ENCODE measurements around the gene INPP4B. TPM values are rescaled to one million over a fixed set of nuclear protein-coding genes. Genes with fewer than 3 reads are reported as not detected.

Gene INPP4B
- total RNA-seq, 1 donor from 2014 or later, result 21.5 TPM

GRCh38 chr4:142267101-142267500 lies 579.0 kb downstream of the INPP4B start:
- no peak for DNase-seq (ENCODE audit: low spot score)
- ATAC-seq, result no peak
- intact Hi-C loops (cut with DNase I), result no loop called here

DNA sequence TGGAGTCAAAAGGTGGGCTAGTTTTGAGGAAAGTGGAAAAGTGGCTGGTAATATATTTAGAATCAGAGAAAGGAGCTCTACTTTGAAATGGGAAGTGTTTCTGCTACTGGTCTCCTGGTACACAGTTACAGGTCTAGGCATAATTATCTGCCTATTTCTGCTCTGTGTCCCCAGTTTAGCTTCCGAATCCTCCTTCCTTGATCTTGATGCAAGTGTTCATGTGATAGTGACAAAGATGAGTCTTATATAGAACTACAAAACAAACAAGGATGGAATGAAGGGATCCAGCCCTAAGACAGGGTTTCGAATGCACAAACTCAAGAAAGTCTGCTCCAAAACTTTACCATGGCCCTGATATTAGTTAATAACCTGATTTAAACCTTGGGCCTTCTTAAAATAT lies 580.2 kb downstream of the INPP4B start:
- ATAC-seq (no peak), DNase-seq (ENCODE audit: low spot score) (no peak)
- intact Hi-C loops (cut with DNase I), result no loop called here

GRCh38 chr4:142265536-142265935 lies 580.6 kb downstream of the INPP4B start:
- intact Hi-C loops (cut with DNase I), result no loop called here
- no peak for DNase-seq (ENCODE audit: low spot score)
- ATAC-seq, result no peak

GRCh38 chr4:142264961-142265360 lies 581.1 kb downstream of the INPP4B start:
- DNase-seq (ENCODE audit: low spot score) (no peak), ATAC-seq (no peak)
- intact Hi-C loops (cut with DNase I), result no loop called here

- no peak for ATAC-seq
- DNase-seq (ENCODE audit: low spot score), result no peak
- intact Hi-C loops (cut with DNase I), result no loop called here
Observed at GRCh38 chr4:142262956-142263355, 583.1 kb downstream of the INPP4B start.

- no peak for ATAC-seq
- no peak for DNase-seq (ENCODE audit: low spot score)
- intact Hi-C loops (cut with DNase I), result no loop called here
Observed at GRCh38 chr4:142248946-142249345, 597.2 kb downstream of the INPP4B start.

DNA sequence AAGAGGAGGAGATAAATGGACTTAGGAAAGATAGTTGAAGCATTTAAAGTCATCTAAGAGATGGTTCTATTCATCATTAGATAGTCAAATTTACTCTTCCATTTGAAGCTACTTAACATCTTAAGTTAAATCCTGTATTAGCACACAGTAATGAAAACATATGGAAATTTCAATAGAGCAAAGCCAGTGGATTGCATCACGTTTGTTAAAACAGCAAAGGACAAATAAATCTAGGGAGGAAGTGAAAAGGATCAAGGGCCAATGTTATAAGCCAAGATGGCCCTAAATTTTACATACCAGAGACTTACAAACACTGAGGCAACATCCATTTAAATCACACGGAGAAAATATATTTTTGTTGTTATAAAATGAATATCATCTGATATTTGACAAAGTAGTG lies 602.8 kb downstream of the INPP4B start:
- ATAC-seq, result no peak
- intact Hi-C loops (cut with DNase I), result no loop called here
- DNase-seq (ENCODE audit: low spot score), result no peak

- DNase-seq (ENCODE audit: low spot score) (no peak), ATAC-seq (no peak)
Observed at GRCh38 chr4:142242156-142242555, 603.9 kb downstream of the INPP4B start.

GRCh38 chr4:142238589-142238988 lies 607.5 kb downstream of the INPP4B start:
- no peak for ATAC-seq
- intact Hi-C loops (cut with DNase I), result no loop called here
- DNase-seq (ENCODE audit: low spot score), result no peak

More at GRCh38 chr4:142242156-142242555, 603.9 kb downstream of the INPP4B start:
- intact Hi-C loops (cut with DNase I), result no loop called here

DNA sequence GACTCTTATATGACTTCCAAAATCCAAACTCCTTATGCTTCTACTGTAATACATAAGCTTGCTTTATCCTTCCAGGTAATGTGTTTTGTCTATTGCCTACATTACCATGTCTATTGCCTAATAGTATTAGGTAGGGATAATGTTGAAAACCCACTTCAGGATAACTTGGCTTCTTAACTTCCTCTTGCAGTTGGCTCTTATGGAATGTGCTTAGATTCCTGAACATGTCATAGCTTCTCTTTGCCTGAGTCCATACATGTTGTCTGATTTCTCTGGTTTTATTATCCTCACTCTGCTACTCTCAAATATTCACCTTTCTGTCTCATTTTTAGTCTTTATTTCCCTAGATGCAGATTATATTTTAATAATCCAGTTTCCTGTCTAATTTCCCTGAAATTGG lies 609.8 kb downstream of the INPP4B start:
- ATAC-seq, result no peak
- no peak for DNase-seq (ENCODE audit: low spot score)
- intact Hi-C loops (cut with DNase I), result no loop called here

DNA sequence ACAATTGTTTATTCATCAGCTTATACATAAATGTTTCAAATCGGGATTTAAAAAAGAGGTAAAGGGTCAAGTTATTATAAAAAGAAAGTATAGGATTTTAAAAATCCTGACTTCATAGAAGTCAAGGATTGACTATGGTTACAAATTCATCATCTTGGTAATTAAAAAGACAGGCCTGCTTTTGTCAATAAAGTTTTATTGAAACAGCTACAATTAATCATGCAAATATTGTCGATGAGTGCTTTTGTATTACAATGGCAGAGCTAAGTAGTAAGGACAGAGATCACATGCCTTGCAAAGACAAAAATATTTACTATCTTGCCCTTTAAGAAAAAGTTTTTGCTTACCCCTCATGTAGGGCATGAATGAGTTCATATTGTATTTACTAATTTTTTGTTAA lies 614.3 kb downstream of the INPP4B start:
- ATAC-seq (no peak), DNase-seq (ENCODE audit: low spot score) (no peak)
- intact Hi-C loops (cut with DNase I), result no loop called here

- DNase-seq (ENCODE audit: low spot score) (no peak), ATAC-seq (no peak)
- intact Hi-C loops (cut with DNase I), result no loop called here
Observed at GRCh38 chr4:142230991-142231390, 615.1 kb downstream of the INPP4B start.

DNA sequence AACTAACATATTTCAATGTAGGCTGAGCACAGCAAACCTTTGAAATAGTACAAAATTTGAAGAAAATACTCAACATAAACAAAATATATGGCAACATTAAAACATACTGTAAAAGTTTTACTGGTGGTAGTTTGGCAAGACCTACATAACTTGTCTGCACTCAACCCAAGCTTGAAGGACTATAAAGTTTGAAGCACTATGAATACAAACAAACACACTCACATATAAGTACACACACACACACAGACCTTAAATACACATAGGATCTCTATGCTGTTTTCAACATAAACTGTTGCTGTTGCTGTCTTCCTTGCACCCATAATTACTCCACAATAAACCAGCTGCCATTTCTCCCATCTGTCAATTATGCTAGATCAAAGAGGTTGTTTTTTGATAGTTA lies 620.1 kb downstream of the INPP4B start:
- intact Hi-C loops (cut with DNase I), result no loop called here
- DNase-seq (ENCODE audit: low spot score), result no peak
- no peak for ATAC-seq

DNA sequence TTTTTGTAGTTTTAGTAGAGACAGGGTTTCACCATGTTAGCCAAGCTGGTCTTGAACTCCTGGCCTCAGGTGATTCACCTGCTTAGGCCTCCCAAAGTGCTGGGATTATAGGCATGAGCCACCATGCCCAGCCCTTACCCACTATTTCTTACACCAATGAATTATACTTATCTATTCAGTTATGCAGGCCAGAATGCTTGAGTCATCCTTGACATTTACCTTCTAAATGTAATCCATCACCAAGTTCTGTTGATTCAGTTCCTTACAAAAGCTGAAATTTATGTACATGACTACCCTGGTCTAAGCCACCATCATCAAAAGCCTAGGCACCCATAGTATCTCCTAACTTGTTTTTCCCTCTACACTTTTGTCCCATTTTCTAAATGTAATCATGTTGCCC lies 624.0 kb downstream of the INPP4B start:
- no peak for ATAC-seq
- intact Hi-C loops (cut with DNase I), result no loop called here
- DNase-seq (ENCODE audit: low spot score), result no peak

- intact Hi-C loops (cut with DNase I), result no loop called here
- no peak for DNase-seq (ENCODE audit: low spot score)
Observed at GRCh38 chr4:142218726-142219125, 627.4 kb downstream of the INPP4B start.

GRCh38 chr4:142211444-142211843 lies 634.7 kb downstream of the INPP4B start:
- intact Hi-C loops (cut with DNase I), result no loop called here
- DNase-seq (ENCODE audit: low spot score) (no peak), ATAC-seq (no peak)

More at GRCh38 chr4:142218726-142219125, 627.4 kb downstream of the INPP4B start:
- ATAC-seq, result no peak

- DNase-seq (ENCODE audit: low spot score), result no peak
- no peak for ATAC-seq
- intact Hi-C loops (cut with DNase I), result no loop called here
Observed at GRCh38 chr4:142203505-142203904, 642.6 kb downstream of the INPP4B start.

DNA sequence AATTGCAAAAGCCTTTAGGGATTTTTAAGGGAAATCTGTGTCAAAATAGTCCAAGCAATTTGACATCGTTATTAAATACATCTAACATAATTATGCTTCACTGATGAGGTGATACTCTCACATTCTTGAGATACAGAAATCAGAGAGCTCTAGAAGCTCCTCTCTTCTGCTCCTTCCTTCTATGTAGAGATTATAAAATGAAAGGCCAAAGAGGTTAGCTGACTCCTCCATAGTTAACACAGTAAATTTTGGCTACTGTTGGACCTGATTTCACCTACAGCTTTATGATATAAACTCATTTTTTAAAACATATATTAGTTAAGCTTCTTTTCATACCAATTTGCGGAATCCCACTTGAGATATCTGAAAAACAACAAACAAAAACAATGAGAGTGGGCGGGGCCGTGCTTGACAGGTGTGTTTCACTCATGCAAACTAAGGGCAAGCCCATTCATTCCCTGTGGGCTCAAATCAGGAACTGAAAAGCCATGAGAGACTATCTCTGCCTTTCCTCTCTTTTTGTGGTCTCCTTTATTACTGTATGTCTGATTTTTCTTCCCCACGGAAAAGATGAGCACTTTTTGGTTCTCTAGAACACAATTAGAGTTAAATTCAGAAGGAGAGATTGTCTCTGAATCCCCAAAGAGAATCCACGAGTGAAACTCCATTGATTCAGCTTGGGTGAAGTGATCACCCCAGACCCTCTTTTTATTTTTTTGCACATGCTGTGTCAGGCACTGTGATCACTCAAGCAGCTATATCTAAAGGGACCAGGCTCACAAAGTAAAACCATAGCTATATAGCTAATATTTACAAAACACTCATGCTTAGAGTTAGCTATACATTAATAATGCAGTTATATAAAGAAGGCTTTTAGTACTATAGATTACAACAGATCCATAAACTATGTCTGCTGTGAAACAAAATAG lies 643.4 kb downstream of the INPP4B start:
- DNase-seq (ENCODE audit: low spot score), result no peak
- ATAC-seq, result no peak
- intact Hi-C loops (cut with DNase I), result no loop called here

- intact Hi-C loops (cut with DNase I), result no loop called here
- ATAC-seq (no peak), DNase-seq (ENCODE audit: low spot score) (no peak)
Observed at GRCh38 chr4:142201041-142201440, 645.1 kb downstream of the INPP4B start.

- intact Hi-C loops (cut with DNase I), result no loop called here
- ATAC-seq (no peak), DNase-seq (ENCODE audit: low spot score) (no peak)
Observed at GRCh38 chr4:142194905-142195304, 651.2 kb downstream of the INPP4B start.

DNA sequence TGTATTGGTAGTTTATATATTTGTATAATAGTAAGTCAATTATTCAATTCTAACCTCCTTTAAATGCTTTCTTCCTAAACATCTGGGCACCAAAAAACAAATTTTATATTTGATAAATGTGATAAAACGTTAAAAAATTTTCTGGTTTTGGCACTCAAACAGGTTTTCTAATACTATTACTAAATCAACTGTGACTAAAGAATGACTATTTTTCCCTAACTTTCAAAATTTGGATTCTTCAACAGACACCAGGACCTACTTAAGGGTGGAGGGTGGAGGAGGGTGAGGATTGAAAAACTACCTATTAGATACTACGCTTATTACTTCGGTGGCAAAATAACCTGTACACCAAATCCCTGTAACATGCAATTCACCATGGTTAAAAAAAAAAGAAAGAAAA lies 654.2 kb downstream of the INPP4B start:
- intact Hi-C loops (cut with DNase I), result no loop called here

More for the DNA sequence above, 654.2 kb downstream of the INPP4B start:
- no peak for DNase-seq (ENCODE audit: low spot score)
- ATAC-seq, result no peak
